ENCODE measurements around the gene GALR1.
"Not testable (repeated sequence)": the region's sequence is repeated elsewhere in the genome, so short reads cannot be mapped to it uniquely, and the experiment has no call there.

The GALR1 gene, protein sequence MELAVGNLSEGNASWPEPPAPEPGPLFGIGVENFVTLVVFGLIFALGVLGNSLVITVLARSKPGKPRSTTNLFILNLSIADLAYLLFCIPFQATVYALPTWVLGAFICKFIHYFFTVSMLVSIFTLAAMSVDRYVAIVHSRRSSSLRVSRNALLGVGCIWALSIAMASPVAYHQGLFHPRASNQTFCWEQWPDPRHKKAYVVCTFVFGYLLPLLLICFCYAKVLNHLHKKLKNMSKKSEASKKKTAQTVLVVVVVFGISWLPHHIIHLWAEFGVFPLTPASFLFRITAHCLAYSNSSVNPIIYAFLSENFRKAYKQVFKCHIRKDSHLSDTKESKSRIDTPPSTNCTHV

DNA sequence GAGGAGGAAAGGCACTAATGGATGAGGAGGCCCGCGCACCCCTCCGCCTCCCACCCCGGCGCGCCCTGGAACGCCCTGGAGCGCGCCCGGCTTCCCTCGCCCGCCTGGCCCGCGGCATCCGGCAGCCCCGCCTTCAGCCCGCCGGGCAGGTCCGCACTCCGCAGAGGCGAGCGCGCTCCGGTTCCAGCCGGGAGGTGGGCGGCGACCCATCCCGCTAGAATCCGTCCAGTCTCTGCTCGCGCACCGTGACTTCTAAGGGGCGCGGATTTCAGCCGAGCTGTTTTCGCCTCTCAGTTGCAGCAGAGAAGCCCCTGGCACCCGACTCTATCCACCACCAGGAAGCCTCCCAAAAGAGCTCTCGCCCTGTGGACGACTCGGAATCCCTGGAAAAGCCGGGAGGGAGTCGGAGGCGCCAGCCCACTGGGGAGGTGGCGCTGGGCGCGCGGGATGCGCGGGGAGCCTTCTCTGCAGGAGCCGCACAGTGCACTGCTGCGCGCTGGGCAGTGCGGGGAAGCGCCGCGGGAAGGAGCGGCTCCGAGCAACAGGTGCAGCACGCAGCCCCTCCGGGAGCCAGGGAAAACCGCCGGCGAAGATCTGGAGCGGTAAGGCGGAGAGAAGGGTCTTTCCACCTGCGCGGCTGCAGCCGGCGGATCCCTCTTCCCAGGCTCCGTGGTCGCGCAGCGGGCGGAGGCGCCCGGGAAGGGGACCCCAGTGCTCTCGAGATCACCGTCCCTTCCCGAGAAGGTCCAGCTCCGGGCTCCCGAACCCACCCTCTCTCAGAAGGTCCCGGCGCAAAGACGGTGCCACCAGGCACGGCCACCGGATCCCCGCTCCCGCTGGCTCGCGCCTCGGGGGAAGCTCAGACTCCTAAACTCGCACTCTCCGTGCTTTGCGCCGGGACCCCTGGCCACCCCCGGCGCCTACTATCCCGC is at the start of gene GALR1:
Gene GALR1, plus strand, starts transcription at position 280 of the 932 bp plus-strand sequence. CDS start 701 bp downstream, outside the sequence.
- peak; percentile 70 to 71 for DNase-seq

DNA sequence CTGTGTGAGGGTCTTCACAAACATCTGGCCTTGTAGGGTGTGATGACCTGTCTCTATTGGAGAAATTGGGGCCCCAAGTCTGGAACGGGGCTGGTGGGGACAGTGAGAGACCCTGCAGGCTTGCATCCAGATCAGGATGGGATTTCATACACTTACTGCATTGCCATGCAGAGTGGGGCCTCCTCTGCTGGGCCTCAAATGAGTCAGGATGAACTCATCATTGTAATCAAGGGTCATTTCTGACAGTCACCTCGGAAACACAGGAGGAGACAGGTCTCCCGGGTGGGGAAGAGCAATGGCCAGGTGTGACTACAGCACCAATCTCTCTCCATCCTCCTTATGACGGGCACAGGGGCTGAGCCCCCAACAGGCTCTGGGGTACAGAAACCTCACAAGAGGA is 48.1 kb upstream of the GALR1 start:
- DNase-seq, result no peak

DNA sequence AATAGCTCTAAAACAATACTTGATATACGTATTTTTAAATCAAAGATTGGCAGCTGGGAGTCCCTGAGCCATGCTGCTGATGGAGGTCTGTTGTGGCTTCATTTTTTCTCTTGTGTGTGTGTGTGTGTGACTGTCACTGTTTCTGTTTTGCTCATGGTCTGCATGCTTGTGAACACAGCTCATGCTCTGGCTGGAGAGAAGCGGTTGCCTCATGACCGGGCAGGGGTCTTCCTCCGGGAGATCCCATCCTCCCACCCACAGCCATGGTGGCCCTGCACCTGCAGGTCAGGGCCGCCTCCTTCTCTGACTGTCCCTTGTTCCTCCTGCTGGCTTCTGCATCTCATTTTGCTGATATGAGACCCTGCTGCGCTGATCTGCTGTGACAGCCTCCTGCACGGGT is 47.3 kb upstream of the GALR1 start:
- DNase-seq, result no peak

DNA sequence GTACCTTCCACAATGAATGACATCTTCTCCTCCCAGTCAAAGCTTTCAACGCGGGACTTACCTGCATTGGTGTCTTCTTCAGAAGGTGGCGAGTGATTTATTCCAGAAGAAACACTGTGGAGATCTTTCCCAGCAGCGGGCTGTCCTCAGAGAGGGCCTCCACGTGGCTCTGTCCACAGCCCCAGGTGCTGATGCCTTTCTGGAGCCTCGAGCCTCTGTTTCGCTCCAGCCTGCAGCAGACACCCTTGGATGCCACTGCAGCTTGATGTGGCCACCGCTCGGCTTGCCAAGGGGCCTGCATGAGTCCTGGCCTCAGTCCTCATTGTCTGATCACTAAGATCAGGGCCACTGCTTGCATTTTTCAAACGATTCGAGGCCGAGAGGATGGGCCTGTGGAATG is 46.6 kb upstream of the GALR1 start:
- no peak for DNase-seq

- DNase-seq, result no peak
Measured at GRCh38 chr18:77203851-77204250, 45.8 kb upstream of the GALR1 start.

GRCh38 chr18:77205769-77206168 is 43.9 kb upstream of the GALR1 start:
- DNase-seq, result no peak

DNA sequence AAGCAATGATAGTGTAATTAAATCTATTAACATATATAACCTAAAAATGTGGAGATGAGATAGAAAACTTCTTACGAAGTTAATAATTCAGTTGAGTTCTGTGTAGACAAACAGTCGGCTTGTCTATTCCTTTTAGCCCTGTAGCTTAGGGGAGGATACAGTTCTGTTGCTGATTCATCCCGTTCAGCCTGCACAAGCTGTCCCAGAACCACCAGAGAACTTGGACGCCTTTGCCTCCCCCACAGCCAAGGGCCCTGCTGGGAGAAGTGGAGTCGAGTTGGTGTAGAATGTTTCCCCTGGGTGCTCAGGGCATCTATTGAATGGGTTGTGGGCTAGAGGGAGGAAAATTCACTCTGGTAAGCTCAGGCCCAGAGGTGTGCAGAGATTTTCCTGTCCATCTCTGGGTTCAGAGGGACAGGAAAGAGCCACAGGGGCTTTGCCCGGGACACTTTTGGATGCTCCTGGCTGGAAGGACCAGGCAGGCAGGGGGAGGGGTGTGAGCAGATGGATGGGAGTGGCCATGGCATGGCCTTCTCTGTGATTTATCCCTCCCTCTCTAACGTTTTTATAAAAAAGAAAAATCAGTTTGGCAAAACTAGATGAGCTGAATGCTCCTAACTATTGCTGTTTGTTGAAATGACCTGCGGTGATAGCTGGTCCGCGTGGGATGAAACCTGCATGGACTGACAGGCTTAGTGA is 42.8 kb upstream of the GALR1 start:
- no peak for DNase-seq

GRCh38 chr18:77207540-77207939 is 42.1 kb upstream of the GALR1 start:
- DNase-seq, result peak in 1 of 2 experiments; percentile 6

- DNase-seq, result no peak
Measured at GRCh38 chr18:77208964-77209363, 40.7 kb upstream of the GALR1 start.

GRCh38 chr18:77209587-77209986 is 40.1 kb upstream of the GALR1 start:
- DNase-seq, result no peak

DNA sequence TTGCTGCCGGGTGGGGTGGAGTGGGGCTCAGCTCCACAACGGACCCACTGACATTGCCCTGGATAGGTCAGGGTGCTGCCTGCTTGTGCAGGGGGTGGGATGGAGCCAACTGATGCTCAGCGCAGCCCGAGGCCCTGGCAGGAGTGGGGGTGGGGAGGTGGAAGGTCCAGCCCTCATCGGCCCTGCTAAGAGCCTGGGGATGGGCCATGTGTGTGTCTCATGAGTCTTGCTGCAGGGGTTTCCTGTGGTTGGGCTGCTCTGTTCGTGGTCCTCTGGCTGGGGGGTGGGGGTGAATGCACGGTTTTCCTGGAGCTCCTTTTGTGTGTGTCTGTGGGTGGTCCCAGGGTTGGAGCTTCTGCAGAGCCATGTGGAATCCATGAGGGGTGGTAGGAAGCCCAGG is 39.4 kb upstream of the GALR1 start:
- DNase-seq, result no peak

DNA sequence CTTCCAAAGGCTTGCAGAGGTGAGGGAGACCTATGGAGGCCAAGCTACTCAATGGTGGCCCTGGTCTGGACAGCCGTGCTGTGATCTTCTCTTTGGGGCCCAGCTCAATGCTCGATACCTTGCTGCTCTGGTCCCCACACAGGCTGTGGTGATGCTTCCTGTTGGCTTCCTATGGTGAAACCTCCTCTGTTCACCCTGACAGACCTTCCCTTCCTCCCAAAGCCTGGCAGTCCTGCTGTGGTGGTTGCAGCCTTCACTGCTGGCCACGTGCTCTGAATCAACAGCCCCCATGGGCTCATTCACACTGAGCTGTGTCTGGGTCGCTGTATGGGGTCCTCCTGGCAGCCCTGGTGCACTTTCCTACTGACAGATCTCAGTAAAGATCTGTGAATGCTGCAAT is 31.0 kb upstream of the GALR1 start:
- DNase-seq, result no peak

GRCh38 chr18:77220726-77221125 is 28.9 kb upstream of the GALR1 start:
- DNase-seq, result no peak

DNA sequence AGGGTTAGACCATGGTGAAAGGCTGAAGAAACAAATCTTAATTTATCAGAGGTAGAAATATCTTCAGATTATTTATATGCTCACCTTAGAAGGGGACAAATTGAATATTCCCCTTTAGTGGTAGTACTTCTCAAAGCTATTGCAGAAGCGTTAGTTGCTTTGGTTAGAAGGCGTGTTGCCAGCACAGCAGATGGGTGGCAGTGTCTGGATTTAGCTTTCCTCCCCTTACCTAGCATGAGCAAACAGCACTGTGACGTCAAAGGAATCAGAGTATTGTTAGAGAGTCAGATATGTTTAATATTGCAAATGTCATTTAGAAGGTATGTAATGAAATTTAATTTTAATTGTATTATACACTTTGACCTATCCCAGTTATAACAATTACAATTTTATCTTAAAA is 27.2 kb upstream of the GALR1 start:
- peak in 1 of 2 experiments; percentile 13 for DNase-seq

GRCh38 chr18:77223221-77223639 is 26.4 kb upstream of the GALR1 start:
- peak in 1 of 2 experiments; percentile 16 for DNase-seq

DNA sequence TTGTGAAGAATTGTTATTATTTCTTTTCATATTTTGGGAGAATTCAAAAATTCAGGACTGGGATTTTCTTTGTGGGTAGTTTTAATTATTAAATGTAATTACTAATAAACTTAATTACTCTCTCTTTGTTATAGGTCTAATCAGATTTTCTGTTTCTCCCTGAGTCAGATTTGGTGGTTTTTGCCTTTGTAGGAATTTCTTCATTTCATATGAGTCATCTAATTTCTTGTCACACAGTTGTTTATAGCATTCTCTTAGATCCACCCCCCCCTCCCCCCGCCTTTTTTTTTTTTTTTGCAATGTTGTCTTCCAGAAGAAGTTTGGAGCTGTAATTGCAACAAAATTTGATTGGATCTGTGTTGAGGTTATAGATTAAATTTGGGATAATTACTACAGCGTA is 26.0 kb upstream of the GALR1 start:
- DNase-seq, result no peak

DNA sequence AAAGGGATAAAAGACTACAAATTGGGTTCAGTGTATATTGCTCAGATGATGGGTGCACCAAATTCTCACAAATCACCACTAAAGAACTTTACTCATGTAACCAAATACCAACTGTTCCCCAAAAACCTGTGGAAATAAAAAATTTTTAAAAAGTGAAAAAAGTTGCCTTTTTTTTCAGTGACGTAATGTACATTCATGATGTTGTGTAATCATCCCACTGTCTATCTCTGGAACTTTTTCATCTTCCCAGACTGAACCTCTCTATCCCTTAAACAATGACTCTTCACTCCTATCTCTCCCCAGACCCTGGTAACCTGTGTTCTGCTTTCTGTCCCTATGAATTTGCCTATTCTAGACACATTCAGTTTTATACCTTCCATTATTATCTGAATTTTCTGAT is 19.0 kb upstream of the GALR1 start:
- DNase-seq, result no peak

GRCh38 chr18:77234504-77235365 is 14.9 kb upstream of the GALR1 start:
- no peak for DNase-seq

DNA sequence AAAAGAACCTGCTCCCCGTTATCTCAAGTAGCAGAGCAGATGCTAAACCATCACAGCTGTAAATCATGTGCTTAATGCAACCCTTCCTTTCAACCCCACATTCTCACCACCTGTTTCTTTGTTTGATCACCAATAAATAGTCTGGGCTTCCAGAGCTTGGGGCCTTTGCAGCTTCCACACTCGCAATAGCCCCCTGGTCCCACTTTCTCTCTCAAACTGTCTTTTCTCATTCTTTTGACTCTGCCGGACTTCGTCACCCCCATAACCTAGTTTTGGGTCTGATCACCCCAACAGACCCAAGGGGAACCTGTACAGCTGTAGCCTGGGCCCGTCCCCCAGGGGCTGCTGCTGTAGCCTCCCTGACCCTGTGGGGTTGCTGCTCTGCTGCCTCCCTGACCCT is 10.4 kb upstream of the GALR1 start:
- not testable (repeated sequence) for DNase-seq

DNA sequence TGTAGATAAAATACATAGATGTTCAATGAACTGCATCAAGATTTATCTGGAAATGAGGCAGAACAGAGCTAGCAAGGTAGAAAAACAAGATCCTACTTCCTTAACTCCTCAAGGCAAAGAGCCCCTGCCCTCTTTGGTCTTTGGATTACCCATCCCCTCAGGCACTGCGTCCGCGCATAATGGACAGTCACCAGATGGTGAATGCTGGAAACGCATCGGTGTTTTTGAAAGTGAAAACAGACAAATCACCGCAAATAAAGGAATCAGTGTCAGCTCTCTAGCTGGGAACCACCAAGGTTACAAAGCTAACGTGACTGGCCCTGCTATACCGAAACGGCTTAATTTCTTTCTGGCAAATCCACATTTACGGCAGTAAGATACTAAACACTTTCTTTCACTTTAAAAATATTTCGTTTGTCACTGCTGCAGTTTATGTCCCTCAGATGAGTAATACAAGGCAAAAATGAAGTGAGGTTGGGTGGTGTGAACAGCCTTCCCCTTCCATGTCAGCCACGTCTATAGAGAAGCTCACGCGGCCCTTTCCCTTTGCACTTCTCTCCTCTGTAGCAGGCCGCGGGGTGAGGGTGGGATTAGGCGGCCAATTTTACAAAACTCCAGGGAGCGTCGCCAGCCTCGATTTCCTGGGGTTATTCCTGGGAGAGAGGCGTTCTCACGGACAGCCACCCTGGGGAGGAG is 627 bp upstream of the GALR1 start:
- peak in 1 of 2 experiments; percentile 38 for DNase-seq

- DNase-seq, result no peak
Measured at GRCh38 chr18:77250501-77250925, 865 bp downstream of the GALR1 start.
